ENCODE measurements around the gene EXOSC1. TPM values are rescaled to one million over a fixed set of nuclear protein-coding genes. Genes with fewer than 3 reads are reported as not detected.
A peak's percentile ranks its signal among the peaks of the same experiment; 100 is the strongest.

The EXOSC1 gene
- total RNA-seq: 10 to 100 TPM; 20.8 to 33.2 TPM

GRCh38 chr10:97445722-97446639 lies at the start of gene EXOSC1, which contains the start of gene ZDHHC16:
TSS of gene EXOSC1 (minus strand) at chr10:97446006. CDS start at chr10:97445985, 21 bp downstream.
TSS of gene ZDHHC16 (plus strand) at chr10:97446175. CDS start at chr10:97451676, 5,501 bp downstream.
- DNase-seq (peak; percentile 87 to 93 (median 90)), ATAC-seq (peak; percentile 99)
- no peaks in the 10 kb centered on the region for H3K27me3 ChIP-seq
- H3K36me3 ChIP-seq (replicated peaks in 1 of 2; ENCODE audit: insufficient read depth in 1 of 2, low read depth in 2 of 2): peaks cover 2 to 4% of the 10 kb centered on the region in 2 donors
- H3K4me3 ChIP-seq: peak within 1 kb of the TSS; percentile 89 to 93
- no peaks in the 10 kb centered on the region for H3K9me3 ChIP-seq
- TF ChIP-seq CTCF (IDR thresholded peaks at IDR 0.05) (peak in 1 of 7 experiments; percentile 20), POLR2A (IDR thresholded peaks at IDR 0.05) (peak in 2 of 3 donors; percentile 60 to 76)
- intact Hi-C loops (cut with DNase I): loop anchor here (5.0 kb wide), 1 partner anchor 51 kb away; the partner anchor contains the start of genes MMS19 and UBTD1
- WGBS, 2 donors: 0% methylated on average over 14 to 66 of the region's 66 CpGs
- peaks cover 34% of the 10 kb centered on the region for H3K4me1 ChIP-seq
- H3K27ac ChIP-seq: peak within 1 kb of the TSS in 3 of 4 donors; percentile 45 to 75 (median 63)

DNA sequence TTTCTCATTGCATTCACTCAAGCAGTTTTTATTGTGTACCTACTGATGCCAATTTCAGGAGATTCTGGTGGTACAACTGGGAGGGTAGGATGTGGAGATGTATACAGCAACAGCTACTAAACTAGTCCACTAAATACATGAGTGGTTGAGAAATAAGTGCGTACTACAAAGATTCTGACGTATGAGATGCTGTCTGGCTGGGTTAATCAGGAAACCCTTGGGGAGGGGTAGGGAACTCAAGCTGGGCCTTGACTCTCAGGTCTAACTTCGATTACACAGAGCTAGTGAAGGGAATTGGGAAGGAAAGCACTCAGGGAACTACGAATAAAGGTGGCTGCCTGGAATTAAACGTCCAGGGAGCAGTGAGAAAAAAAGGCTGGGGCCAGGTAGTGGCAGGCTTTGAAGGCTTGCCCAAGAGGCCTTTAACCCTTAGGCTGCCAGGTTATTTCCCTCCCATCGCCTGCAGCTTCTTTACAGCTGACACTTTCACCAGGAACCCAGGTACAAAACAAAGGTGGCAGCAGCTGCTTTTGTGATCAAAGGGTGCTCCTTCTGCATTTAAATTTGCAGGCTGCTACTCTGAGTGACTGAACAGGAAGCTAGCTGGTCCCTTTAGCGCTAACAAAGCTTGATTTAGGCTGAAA lies 49.2 kb upstream of the EXOSC1 start:
- intact Hi-C loops (cut with DNase I): loop anchor here (5.0 kb wide), 1 partner anchor 48 kb away; the partner anchor contains the start of genes EXOSC1 and ZDHHC16

GRCh38 chr10:97494151-97494550 lies 48.3 kb upstream of the EXOSC1 start:
- no peak for DNase-seq
- Histone ChIP-seq H3K27ac (peak overlapping the region in 1 of 4 donors; percentile 45), H3K36me3 (replicated peaks in 1 of 2; ENCODE audit: insufficient read depth in 1 of 2, low read depth in 2 of 2) (no peaks in the 10 kb centered on the region), H3K9me3 (no peaks in the 10 kb centered on the region), H3K27me3 (no peaks in the 10 kb centered on the region), H3K4me1 (peaks cover 33% of the 10 kb centered on the region), H3K4me3 (no peak overlapping the region)
- TF ChIP-seq CTCF (IDR thresholded peaks at IDR 0.05) (no peak), POLR2A (IDR thresholded peaks at IDR 0.05) (no peak)
- no peak for ATAC-seq
- intact Hi-C loops (cut with DNase I): no loop called here
- 52 to 53% methylated on average over 2 of the region's 2 CpGs for WGBS, 2 donors

More for the DNA sequence above, 49.2 kb upstream of the EXOSC1 start:
- TF ChIP-seq CTCF (IDR thresholded peaks at IDR 0.05) (no peak), POLR2A (IDR thresholded peaks at IDR 0.05) (no peak)
- Histone ChIP-seq H3K9me3 (no peaks in the 10 kb centered on the region), H3K36me3 (replicated peaks in 1 of 2; ENCODE audit: insufficient read depth in 1 of 2, low read depth in 2 of 2) (no peaks in the 10 kb centered on the region), H3K4me3 (no peak overlapping the region), H3K27me3 (no peaks in the 10 kb centered on the region), H3K27ac (peak overlapping the region in 1 of 4 donors; percentile 45), H3K4me1 (peaks cover 40% of the 10 kb centered on the region)
- WGBS, 2 donors: 17 to 30% methylated on average over 7 of the region's 7 CpGs
- ATAC-seq (no peak), DNase-seq (no peak)

- ATAC-seq: no peak
- WGBS, 2 donors: 40 to 50% methylated on average over 2 of the region's 2 CpGs
- Histone ChIP-seq H3K36me3 (replicated peaks in 1 of 2; ENCODE audit: insufficient read depth in 1 of 2, low read depth in 2 of 2) (no peaks in the 10 kb centered on the region), H3K4me1 (peaks cover 17% of the 10 kb centered on the region), H3K4me3 (no peak overlapping the region), H3K27me3 (no peaks in the 10 kb centered on the region), H3K9me3 (no peaks in the 10 kb centered on the region), H3K27ac (no peak overlapping the region)
- intact Hi-C loops (cut with DNase I): no loop called here
- no peak for DNase-seq
- TF ChIP-seq POLR2A (IDR thresholded peaks at IDR 0.05) (no peak), CTCF (IDR thresholded peaks at IDR 0.05) (no peak)
Measured at GRCh38 chr10:97490592-97490991, 44.8 kb upstream of the EXOSC1 start.

All from body of pancreas (tissue), 4 donors.